Tibial nerve (tissue), 4 donors: Measurements from ENCODE around the gene DNAL4.

ENCODE experiments used
- EP300 ChIP-seq, 2 donors: sonication (generic); formaldehyde crosslinking; IDR thresholded peaks; one replicate each; pipeline ENCODE4 v1.6.1; 2017; ENCODE audit warnings: antibody characterized with exemption in 2 of 2, mild to moderate bottlenecking in 1 of 2
- POLR2A ChIP-seq, 2 donors: fragments of 450-650 bp; IDR thresholded peaks; one replicate each; pipeline ENCODE4 v1.6.1; 2017; ENCODE audit warnings: antibody characterized with exemption in 2 of 2, mild to moderate bottlenecking in 2 of 2, moderate library complexity in 2 of 2
- TF ChIP-seq, protein P1 (sequence below), 5 experiments: fragments of 200-600 bp in 3 of 5; fragments of 450-650 bp in 2 of 5; sonication (generic) in 3 of 5; IDR thresholded peaks; one replicate each; pipeline ENCODE4 v1.5.1; 2016 to 2019; ENCODE audit warnings: antibody characterized with exemption in 5 of 5, mild to moderate bottlenecking in 3 of 5, moderate library complexity in 2 of 5

DNA sequence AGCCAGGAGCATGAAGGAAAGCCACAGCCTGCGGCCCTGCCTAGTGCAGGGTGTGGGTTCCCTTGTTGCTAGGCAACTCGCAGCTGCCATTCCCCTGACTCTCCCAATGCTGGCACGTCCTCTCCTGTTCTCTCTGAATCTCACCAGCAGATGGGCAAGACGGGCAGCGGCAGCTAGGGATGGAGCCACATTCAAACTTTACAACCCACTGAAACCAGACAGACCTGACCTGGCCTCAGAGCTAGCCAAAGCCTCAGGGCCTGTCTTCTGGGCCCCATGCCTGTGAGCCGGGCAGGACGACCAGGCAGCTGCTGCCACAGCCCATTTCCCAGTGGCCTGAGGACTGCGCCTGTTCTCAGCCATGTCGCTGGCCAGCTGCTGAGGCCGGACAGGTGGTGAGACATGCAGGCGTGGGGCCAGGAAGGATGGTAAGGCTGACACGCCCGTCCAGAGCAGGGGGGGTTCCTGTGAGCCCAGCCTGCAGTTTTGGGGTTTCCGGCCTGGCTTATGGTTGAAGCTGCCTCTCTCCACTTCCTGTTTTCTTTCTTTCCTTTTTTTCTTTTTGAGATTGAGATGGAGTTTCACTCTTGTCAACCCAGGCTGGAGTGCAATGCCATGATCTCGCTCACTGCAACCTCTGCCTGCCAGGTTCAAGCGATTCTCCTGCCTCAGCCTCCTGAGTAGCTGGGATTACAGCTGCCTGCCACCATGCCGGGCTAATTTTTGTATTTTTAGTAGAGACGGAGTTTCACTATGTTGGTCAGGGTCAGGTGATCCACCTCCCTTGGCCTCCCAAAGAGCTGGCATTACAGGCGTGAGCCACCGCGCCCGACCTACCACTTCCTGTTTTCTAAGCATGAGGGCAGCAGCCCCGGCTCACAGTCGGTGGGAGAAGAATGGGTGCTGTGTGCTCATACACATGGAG, 42.3 kb downstream of the DNAL4 start:
- TF ChIP-seq, protein P1, sequence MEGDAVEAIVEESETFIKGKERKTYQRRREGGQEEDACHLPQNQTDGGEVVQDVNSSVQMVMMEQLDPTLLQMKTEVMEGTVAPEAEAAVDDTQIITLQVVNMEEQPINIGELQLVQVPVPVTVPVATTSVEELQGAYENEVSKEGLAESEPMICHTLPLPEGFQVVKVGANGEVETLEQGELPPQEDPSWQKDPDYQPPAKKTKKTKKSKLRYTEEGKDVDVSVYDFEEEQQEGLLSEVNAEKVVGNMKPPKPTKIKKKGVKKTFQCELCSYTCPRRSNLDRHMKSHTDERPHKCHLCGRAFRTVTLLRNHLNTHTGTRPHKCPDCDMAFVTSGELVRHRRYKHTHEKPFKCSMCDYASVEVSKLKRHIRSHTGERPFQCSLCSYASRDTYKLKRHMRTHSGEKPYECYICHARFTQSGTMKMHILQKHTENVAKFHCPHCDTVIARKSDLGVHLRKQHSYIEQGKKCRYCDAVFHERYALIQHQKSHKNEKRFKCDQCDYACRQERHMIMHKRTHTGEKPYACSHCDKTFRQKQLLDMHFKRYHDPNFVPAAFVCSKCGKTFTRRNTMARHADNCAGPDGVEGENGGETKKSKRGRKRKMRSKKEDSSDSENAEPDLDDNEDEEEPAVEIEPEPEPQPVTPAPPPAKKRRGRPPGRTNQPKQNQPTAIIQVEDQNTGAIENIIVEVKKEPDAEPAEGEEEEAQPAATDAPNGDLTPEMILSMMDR (IDR thresholded peaks at IDR 0.05), result no peak
- no peak for TF ChIP-seq POLR2A (IDR thresholded peaks at IDR 0.05)
- TF ChIP-seq EP300 (IDR thresholded peaks at IDR 0.05), result no peak
